Endothelial cell of umbilical vein (primary cell): Measurements from ENCODE around the gene TUB. TPM values are rescaled to one million over a fixed set of nuclear protein-coding genes. Genes with fewer than 3 reads are reported as not detected.

ENCODE experiments used
- BruUV-seq: library from RNA; stranded (reverse); fragments of 400-500 nt; replicated peaks from 2 replicates; lab custom pipeline; 2021; lab: Mats Ljungman, UMichigan
- CTCF ChIA-PET: fragments of 300-600, 350-600 bp; sonication (Branson Sonifier 250); formaldehyde crosslinking; loops from one replicate; lab custom pipeline; 2021; ENCODE audit warnings: antibody characterized with exemption, inconsistent platforms; lab: Charles Lee
- POLR2A ChIA-PET: fragments of 300-600, 350-600 bp; sonication (Branson Sonifier 250); formaldehyde crosslinking; loops from one replicate; lab custom pipeline; 2021; ENCODE audit warnings: antibody characterized with exemption, inconsistent platforms; lab: Charles Lee
- DNase-seq: peaks from one replicate; pipeline ENCODE4 v3.0.0-alpha.2; 2011; ENCODE audit warnings: low read depth, low spot score
- FAIRE-seq: peaks from 2 replicates; lab custom pipeline; 2011; peaks lifted over from hg19 to GRCh38; lab: Jason Lieb, UNC
- H2AFZ ChIP-seq: 2 replicates; pipeline ENCODE4 v1.6.0; 2012; ENCODE audit warnings: low read depth, low read length, control low read depth, inconsistent platforms
- H3K27ac ChIP-seq: 2 replicates; pipeline ENCODE4 v1.5.1; 2011; ENCODE audit warnings: low read depth, mild to moderate bottlenecking, control low read depth, low read length, moderate library complexity; ENCODE audit not compliant: insufficient read depth
- H3K27me3 ChIP-seq, 2 experiments: 2 replicates each; pipeline versions ENCODE4 v1.6.0 to v1.6.1; 2011; ENCODE audit warnings: low read length in 2 of 2, mixed read lengths in 1 of 2; ENCODE audit not compliant: control insufficient read depth in 2 of 2, insufficient read depth in 2 of 2
- H3K36me3 ChIP-seq, 2 experiments: 2 replicates in 1 of 2; 3 replicates in 1 of 2; pipeline ENCODE4 v1.5.1; 2011; ENCODE audit warnings: low read length in 2 of 2, mild to moderate bottlenecking in 1 of 2, moderate library complexity in 1 of 2; ENCODE audit not compliant: control insufficient read depth in 2 of 2, insufficient read depth in 2 of 2; ENCODE audit errors: extremely low read depth in 1 of 2
- H3K4me1 ChIP-seq: 3 replicates; pipeline ENCODE4 v1.5.1; 2011; ENCODE audit warnings: mild to moderate bottlenecking, low read length; ENCODE audit not compliant: control insufficient read depth, insufficient read depth; ENCODE audit errors: extremely low read depth
- H3K4me2 ChIP-seq: 2 replicates; pipeline ENCODE4 v1.6.1; 2011; ENCODE audit warnings: low read length, control low read depth, mixed read lengths; ENCODE audit not compliant: insufficient read depth
- H3K4me3 ChIP-seq, 3 experiments: fragments of 200-600 bp in 1 of 3; sonication (generic), shearing (Covaris generic) in 1 of 3; replicated peaks in 1 of 3; 2 replicates each; pipeline ENCODE4 v1.5.1; 2011 to 2016; ENCODE audit warnings: control low read depth in 3 of 3, low read length in 3 of 3, mild to moderate bottlenecking in 2 of 3, inconsistent platforms in 1 of 3, low read depth in 1 of 3, moderate library complexity in 1 of 3; ENCODE audit not compliant: insufficient read depth in 1 of 3
- H3K79me2 ChIP-seq: 2 replicates; pipeline ENCODE4 v1.6.0; 2012; ENCODE audit warnings: low read length, inconsistent platforms; ENCODE audit not compliant: control insufficient read depth, insufficient read depth
- H3K9ac ChIP-seq: replicated peaks from 2 replicates; pipeline ENCODE3; 2011; ENCODE audit warnings: low read length, control low read depth; ENCODE audit not compliant: insufficient read depth; ENCODE audit errors: extremely low read depth
- H3K9me1 ChIP-seq: replicated peaks from 3 replicates; pipeline ENCODE4 v1.6.0; 2011; ENCODE audit warnings: mild to moderate bottlenecking, low read length; ENCODE audit not compliant: control insufficient read depth, insufficient read depth; ENCODE audit errors: extremely low read depth
- H3K9me3 ChIP-seq: replicated peaks from 2 replicates; pipeline ENCODE4 v1.5.1; 2012; ENCODE audit warnings: low read length, inconsistent platforms; ENCODE audit not compliant: control insufficient read depth, insufficient read depth
- H4K20me1 ChIP-seq: replicated peaks from 2 replicates; pipeline ENCODE3; 2011; ENCODE audit warnings: mild to moderate bottlenecking, low read length; ENCODE audit not compliant: control insufficient read depth, insufficient read depth; ENCODE audit errors: extremely low read depth
- EZH2 ChIP-seq: IDR thresholded peaks from 2 replicates; pipeline ENCODE4 v1.6.1; 2012; ENCODE audit warnings: borderline replicate concordance, low read depth, mild to moderate bottlenecking, moderate library complexity, low read length, inconsistent platforms; ENCODE audit not compliant: severe bottlenecking
- FOS ChIP-seq: IDR thresholded peaks from 2 replicates; pipeline ENCODE4 v1.6.1; 2011; ENCODE audit warnings: mild to moderate bottlenecking, low read length, moderate library complexity, borderline replicate concordance; ENCODE audit not compliant: insufficient read depth
- GATA2 ChIP-seq: IDR thresholded peaks from 2 replicates; pipeline ENCODE4 v1.7.0; 2011; ENCODE audit warnings: low read depth, mild to moderate bottlenecking, moderate library complexity, mixed read lengths, low read length; ENCODE audit not compliant: insufficient read length, insufficient read depth
- JUN ChIP-seq: IDR thresholded peaks from 2 replicates; pipeline ENCODE4 v1.6.1; 2011; ENCODE audit warnings: borderline replicate concordance, low read depth; ENCODE audit not compliant: insufficient read length, insufficient read depth
- MYC ChIP-seq: IDR thresholded peaks from one replicate; pipeline ENCODE4 v1.6.1; 2011; ENCODE audit warnings: mild to moderate bottlenecking, low read depth, low read length
- POLR2A ChIP-seq: IDR thresholded peaks from 2 replicates; pipeline ENCODE4 v1.6.1; 2012; ENCODE audit warnings: low read depth, mild to moderate bottlenecking, control low read depth, low read length
- POLR2AphosphoS5 ChIP-seq: IDR thresholded peaks from 2 replicates; pipeline ENCODE4 v1.6.1; 2012; ENCODE audit warnings: low read depth, mild to moderate bottlenecking, control low read depth, low read length, moderate library complexity; ENCODE audit not compliant: insufficient read depth
- dilution Hi-C: fragments of 300-500 bp; cut with MboI; formaldehyde crosslinking; loops from one replicate; pipeline ENCODE4 v1.15.0; 2019; ENCODE audit warnings: low sequenced_read_pairs; ENCODE audit not compliant: extremely low pct_ligation_motif_present
- intact Hi-C: fragments of 100-400 bp; cut with micrococcal nuclease; formaldehyde crosslinking; loops from one replicate; pipeline ENCODE4 v1.10.0; 2022
- polyA plus RNA-seq, 4 experiments: library from polyadenylated mRNA; depleted of rRNA in 3 of 4; stranded (reverse) in 3 of 4; unstranded in 1 of 4; fragments of >200 nt; gene quantifications; 2 replicates each; pipeline versions ENCODE4 v1.2.1 to v1.2.3, GENCODE V29; 2011 to 2012; ENCODE audit warnings: missing spikeins in 1 of 4
- total RNA-seq: library from RNA; stranded (reverse); gene quantifications from 2 replicates; pipeline ENCODE4 v1.2.3, GENCODE V29; 2021
- TF ChIP-seq, protein P1 (sequence below): IDR thresholded peaks from 2 replicates; pipeline ENCODE4 v1.6.1; 2011; ENCODE audit not compliant: insufficient read depth, insufficient read length
- TF ChIP-seq, protein P2 (sequence below), 2 donors: IDR thresholded peaks; 1 replicate in 1 of 2; 2 replicates in 1 of 2; pipeline ENCODE4 v1.5.1; 2011; ENCODE audit warnings: low read length in 2 of 2, mild to moderate bottlenecking in 2 of 2, moderate library complexity in 2 of 2, control low read depth in 1 of 2, inconsistent platforms in 1 of 2, low read depth in 1 of 2; ENCODE audit not compliant: insufficient read depth in 1 of 2; ENCODE audit errors: extremely low read depth in 1 of 2

The TUB gene
- total and polyA plus RNA-seq, 2 donors (not counting 3 experiments of a cell fraction or from before 2014, with no cell fraction given) = 2.3 to 3.9 TPM

DNA sequence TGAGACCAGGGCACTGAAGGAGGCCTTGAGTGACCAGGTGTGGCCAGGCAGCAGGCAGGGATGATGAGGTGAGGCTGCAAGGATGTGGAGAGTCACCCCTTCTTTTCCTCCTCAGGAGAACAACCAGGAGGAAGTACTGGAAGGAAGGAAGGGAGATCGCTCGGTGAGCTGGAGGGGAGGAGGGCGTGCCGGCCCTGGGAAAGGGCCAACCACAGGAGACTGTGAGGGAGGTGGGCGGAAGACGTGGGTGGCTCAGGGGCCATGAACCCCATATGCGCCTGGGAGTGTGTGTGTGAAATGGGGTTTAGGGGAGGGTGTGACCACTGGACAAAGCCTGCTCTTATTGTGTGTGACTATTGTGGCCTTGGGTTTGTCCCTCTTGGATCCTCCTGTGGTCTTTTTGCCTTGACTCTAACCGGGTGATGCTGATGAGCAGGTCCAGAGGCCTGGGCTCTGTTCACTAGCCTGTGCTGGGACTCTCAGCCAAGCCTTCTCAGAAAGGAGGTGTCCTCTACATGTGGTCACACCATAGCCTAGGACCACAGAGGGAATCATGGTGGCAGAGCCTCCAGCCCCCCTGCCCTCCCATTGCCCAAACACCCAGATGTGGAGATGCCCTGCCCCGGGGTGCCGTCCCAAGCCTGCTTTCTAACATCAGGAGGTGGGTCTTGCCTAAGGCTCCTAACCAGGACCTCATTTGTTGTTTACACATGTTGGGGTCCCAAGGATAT is 41.3 kb upstream of the TUB start:
- H4K20me1 ChIP-seq = no peaks in the 10 kb centered on the region
- FAIRE-seq (no peak), DNase-seq (no peak)
- no peak for TF ChIP-seq EZH2
- TF ChIP-seq POLR2AphosphoS5 = no peak
- no peak for TF ChIP-seq GATA2
- TF ChIP-seq, protein P1, sequence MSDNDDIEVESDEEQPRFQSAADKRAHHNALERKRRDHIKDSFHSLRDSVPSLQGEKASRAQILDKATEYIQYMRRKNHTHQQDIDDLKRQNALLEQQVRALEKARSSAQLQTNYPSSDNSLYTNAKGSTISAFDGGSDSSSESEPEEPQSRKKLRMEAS = no peak
- H3K9me3 ChIP-seq = no peaks in the 10 kb centered on the region
- dilution Hi-C loops (no loop called here), intact Hi-C loops (no loop called here)
- no peaks in the 10 kb centered on the region for H3K9me1 ChIP-seq
- ChIA-PET POLR2A (no interaction called here), CTCF (interaction anchor here (12.3 kb wide), 1 partner anchor 56 kb away, joined by 528 read pairs; no protein-coding TSS in a partner anchor)
- no peak overlapping the region for H3K4me2 ChIP-seq
- H3K4me1 ChIP-seq = no peaks in the 10 kb centered on the region
- H3K27ac ChIP-seq = no peak overlapping the region
- no peaks in the 10 kb centered on the region for H3K36me3 ChIP-seq
- H3K4me3 ChIP-seq = no peak overlapping the region
- H3K79me2 ChIP-seq = no peaks in the 10 kb centered on the region
- no TSS peak for BruUV-seq
- peaks cover 0 to 13% of the 10 kb centered on the region in 2 experiments for H3K27me3 ChIP-seq
- H2AFZ ChIP-seq = no peak overlapping the region
- H3K9ac ChIP-seq = no peak overlapping the region

GRCh38 chr11:8040261-8040920 is 40.6 kb upstream of the TUB start:
- DNase-seq (no peak), FAIRE-seq (no peak)
- dilution Hi-C loops (no loop called here), intact Hi-C loops (no loop called here)
- Histone ChIP-seq H3K4me3 (no peak overlapping the region), H3K27ac (no peak overlapping the region), H4K20me1 (no peaks in the 10 kb centered on the region), H3K27me3 (peaks cover 0 to 13% of the 10 kb centered on the region in 2 experiments), H3K4me2 (no peak overlapping the region), H3K79me2 (no peaks in the 10 kb centered on the region), H3K36me3 (no peaks in the 10 kb centered on the region), H3K9me1 (no peaks in the 10 kb centered on the region), H3K9me3 (no peaks in the 10 kb centered on the region), H2AFZ (no peak overlapping the region), H3K4me1 (no peaks in the 10 kb centered on the region), H3K9ac (no peak overlapping the region)
- ChIA-PET POLR2A (no interaction called here), CTCF (interaction anchor here (1.7 kb wide), 1 partner anchor 50 kb away, joined by 3 read pairs; no protein-coding TSS in a partner anchor)
- BruUV-seq = no TSS peak
- no peak for TF ChIP-seq JUN
- TF ChIP-seq POLR2A = no peak
- TF ChIP-seq GATA2 = no peak
- TF ChIP-seq EZH2 = no peak
- no peak for TF ChIP-seq FOS
- TF ChIP-seq, protein P2, sequence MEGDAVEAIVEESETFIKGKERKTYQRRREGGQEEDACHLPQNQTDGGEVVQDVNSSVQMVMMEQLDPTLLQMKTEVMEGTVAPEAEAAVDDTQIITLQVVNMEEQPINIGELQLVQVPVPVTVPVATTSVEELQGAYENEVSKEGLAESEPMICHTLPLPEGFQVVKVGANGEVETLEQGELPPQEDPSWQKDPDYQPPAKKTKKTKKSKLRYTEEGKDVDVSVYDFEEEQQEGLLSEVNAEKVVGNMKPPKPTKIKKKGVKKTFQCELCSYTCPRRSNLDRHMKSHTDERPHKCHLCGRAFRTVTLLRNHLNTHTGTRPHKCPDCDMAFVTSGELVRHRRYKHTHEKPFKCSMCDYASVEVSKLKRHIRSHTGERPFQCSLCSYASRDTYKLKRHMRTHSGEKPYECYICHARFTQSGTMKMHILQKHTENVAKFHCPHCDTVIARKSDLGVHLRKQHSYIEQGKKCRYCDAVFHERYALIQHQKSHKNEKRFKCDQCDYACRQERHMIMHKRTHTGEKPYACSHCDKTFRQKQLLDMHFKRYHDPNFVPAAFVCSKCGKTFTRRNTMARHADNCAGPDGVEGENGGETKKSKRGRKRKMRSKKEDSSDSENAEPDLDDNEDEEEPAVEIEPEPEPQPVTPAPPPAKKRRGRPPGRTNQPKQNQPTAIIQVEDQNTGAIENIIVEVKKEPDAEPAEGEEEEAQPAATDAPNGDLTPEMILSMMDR (IDR thresholded peaks at IDR 0.05; ENCODE audit: extremely low read depth in 1 of 2, insufficient read depth in 1 of 2, low read depth in 1 of 2, low read length in 2 of 2) = no peak
- TF ChIP-seq, protein P1 = no peak
- no peak for TF ChIP-seq POLR2AphosphoS5
- no peak for TF ChIP-seq MYC
